GM12801 (cell line): Measurements from ENCODE around the gene ISM1.

Source experiments
- TF ChIP-seq, protein P1 (sequence below): IDR thresholded peaks from one replicate; pipeline ENCODE4 v1.5.1; 2011; ENCODE audit warnings: control low read depth; ENCODE audit not compliant: insufficient read length; ENCODE audit errors: extremely low read depth

ISM1 gene

DNA sequence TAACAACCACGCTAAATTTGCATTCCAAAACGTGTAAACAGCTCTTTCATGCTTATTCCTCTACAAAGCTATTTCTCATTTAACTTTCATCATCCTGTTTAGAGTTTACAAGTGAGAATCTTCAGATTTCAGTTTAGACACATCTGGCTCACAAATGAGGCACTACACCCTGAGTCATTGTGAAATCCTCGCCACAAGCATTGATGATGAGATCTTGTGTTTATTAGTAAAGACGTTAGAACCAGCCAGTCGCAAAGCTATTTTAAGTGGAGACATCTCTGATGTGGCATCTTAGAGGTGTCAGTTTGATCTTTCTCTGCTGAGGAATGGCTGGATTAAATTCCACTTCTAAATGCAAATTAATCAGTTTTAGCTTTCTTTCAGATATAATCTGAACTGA lies 8.3 kb upstream of the ISM1 start:
- TF ChIP-seq, protein P1, sequence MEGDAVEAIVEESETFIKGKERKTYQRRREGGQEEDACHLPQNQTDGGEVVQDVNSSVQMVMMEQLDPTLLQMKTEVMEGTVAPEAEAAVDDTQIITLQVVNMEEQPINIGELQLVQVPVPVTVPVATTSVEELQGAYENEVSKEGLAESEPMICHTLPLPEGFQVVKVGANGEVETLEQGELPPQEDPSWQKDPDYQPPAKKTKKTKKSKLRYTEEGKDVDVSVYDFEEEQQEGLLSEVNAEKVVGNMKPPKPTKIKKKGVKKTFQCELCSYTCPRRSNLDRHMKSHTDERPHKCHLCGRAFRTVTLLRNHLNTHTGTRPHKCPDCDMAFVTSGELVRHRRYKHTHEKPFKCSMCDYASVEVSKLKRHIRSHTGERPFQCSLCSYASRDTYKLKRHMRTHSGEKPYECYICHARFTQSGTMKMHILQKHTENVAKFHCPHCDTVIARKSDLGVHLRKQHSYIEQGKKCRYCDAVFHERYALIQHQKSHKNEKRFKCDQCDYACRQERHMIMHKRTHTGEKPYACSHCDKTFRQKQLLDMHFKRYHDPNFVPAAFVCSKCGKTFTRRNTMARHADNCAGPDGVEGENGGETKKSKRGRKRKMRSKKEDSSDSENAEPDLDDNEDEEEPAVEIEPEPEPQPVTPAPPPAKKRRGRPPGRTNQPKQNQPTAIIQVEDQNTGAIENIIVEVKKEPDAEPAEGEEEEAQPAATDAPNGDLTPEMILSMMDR, result no peak

DNA sequence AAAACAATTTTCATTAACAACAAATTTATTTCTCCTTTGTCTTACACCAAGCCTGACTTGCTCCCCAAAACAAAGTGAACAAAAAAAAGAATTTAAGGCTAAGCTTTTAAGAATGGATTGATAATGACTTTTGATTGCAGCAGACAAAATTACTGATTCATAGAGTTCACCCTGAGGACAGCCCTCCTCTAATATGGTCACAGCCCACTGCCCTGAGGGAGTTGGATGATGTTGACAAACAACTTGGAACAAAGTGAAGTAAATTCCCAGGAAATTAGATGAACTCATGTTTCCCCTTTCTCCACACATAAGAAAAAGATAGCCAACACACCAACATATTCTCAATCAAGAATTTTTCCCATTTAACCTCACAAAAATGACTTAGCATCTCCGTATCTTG lies 7.7 kb upstream of the ISM1 start:
- TF ChIP-seq, protein P1, result no peak

DNA sequence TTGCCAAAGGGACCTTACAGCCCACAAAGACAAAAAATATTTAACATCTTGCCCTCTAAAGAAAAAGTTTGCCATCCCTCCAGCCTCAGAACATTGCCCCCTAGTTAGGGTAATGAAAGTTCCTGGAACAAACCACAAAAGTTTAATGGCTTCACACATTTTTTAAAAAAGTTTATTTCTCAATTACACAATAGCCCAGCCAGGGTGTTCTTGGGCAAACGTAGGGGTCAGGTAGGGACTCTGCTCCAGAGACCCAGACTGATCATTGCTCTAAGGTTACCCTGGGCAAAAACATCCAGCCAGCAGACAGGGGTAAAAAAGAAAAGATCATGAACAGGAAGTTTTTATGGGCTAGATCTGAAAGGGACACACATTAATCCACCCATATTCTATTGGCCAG lies 4.5 kb upstream of the ISM1 start:
- TF ChIP-seq, protein P1, result no peak

DNA sequence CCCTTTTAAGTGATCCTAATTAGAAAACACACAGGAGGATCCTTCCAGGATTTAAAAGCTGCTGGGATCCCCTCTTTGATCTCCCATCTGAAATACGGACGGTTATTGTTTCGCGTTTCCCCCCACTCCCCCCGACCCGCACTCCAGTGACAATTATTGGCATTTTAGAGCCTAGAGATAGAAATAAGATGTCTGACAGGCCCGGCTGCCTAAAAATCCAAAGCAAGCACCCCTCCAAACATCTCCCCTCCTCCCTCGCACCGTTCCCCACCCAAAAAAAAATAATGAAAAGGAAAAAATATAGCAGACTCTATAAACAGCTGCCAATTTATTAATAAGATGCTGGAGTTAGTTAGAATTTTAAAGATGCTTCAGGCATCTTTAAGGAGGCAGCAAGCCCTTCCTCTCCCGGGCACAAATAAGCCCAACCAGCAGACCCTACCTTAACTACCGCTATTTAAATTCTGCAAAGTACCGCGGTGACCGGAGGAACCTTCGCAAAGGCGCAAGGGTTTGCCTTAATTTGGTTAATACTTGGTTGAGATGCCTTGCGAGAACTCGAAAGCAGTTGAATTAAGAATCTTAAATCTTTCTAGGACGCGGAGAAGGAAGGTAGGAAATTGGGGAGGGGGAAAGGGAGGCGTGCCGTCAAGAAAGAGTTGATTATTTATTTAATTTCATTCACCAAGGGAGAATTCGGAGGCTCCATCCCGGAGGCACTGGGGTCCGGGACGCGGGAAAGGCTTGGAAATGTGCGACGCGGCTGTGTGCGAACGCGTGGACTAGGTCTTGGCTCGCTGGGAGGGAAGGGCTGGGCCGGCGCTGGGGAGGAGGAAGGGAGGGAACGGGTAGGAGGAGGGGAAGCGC lies 1.5 kb upstream of the ISM1 start:
- TF ChIP-seq, protein P1, result no peak

DNA sequence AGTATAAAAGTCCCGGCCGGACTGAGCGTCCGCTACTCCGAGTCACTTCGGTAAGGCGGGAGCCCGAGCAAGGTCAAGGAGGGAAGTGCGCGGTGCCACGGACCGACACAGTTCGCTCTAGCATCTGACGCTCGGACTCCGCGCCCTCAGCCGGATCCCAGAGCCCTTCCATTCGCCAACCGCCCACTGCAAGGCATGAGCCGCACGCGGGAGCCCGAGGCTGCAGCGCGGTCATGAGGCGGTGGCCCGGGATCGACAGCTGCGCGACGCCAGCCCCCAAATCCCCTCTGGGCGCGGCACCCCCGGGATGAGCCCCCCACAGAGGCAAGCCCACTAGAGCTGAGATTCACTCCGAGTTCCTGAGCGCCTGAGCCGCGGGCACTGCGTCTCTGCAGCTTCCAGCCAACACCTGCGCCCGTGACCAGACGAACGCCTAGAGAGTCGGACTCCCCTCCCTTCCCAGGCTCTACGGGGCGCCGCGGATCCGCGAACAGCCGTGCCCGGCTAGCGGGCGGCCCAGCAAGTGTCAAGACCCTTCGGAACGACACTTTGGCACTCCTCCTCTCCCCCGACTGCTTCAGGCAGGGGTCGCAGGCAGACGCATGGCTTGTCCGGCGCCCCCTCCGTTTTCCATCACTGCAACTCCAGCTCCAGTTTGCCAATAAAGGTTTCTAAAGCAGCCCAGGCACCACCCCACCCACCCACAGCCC lies 725 bp upstream of the ISM1 start:
- TF ChIP-seq, protein P1, result no peak

DNA sequence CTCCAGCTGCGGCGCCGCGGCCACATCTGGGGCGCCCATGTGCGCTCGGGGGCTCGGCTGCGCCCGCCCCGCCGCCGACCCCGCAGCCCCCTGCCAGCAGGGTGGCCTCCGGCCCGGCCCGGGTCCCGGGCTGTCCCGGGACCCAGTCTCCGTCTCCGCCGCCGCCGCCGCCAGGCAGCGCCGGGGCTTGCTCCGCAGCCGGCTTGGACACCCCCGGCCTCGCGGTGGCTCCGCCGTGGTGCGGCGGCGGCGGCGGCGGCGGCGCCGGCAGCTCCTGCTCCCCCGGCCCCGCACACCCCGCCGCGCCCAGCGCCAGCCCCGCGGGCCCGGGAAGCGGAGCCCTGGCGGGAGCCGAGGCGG lies 219 bp downstream of the ISM1 start:
- TF ChIP-seq, protein P1, result no peak

DNA sequence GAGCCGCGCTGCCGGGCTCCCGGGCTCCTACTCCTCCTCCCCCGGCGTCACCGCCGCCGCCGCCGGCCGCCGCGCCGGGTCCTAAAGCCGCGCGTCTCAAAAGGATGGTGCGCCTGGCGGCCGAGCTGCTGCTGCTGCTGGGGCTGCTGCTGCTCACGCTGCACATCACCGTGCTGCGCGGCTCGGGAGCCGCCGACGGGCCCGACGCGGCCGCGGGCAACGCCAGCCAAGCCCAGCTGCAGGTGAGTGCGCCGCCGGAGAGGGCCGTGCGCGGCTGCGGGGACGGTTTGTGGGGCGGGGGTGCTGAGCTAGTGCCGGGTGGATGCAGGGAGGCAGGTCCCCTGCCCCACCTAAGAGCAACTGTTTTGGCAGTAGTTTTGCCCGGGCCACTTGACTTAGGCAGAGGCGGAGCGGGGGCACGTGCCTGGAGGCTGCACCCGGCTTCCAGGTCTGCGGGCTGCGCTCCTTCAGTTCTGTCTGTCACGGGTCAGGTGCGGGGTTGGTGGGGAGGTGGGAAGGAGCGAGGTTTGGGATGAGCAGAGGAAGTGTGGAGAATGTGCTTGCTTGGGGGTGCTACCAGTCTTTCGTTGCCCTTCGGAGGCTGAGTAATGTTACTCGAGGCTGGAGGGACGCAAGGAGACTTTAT lies 722 bp downstream of the ISM1 start:
- TF ChIP-seq, protein P1, result no peak
